K562 (cell line): ENCODE results near the gene ECHDC3. TPM values are rescaled to one million over a fixed set of nuclear protein-coding genes. Genes with fewer than 3 reads are reported as not detected.

ENCODE experiments used
- ATF1 ChIP-seq, 2 experiments: fragments of 450-650 bp in 1 of 2; IDR thresholded peaks; 2 replicates each; pipeline ENCODE4 v1.6.1; 2016; ENCODE audit warnings: missing compliant biosample characterization in 1 of 2, missing genetic modification characterization in 1 of 2
- E2F3 ChIP-seq: fragments of 250-450 bp; sonication (Bioruptor Pico); IDR thresholded peaks from 2 replicates; pipeline ENCODE4 v1.4.0; 2020; ENCODE audit warnings: mild to moderate bottlenecking
- ELF4 ChIP-seq: fragments of 450-650 bp; formaldehyde crosslinking; IDR thresholded peaks from 2 replicates; pipeline ENCODE4 v1.4.0; 2022; ENCODE audit warnings: missing genetic modification characterization
- ERF ChIP-seq: fragments of 450-650 bp; formaldehyde crosslinking; IDR thresholded peaks from 2 replicates; pipeline ENCODE4 v1.4.0; 2020; ENCODE audit warnings: mild to moderate bottlenecking, mixed read lengths
- FOXM1 ChIP-seq, 2 experiments: fragments of 450-650 bp in 1 of 2; sonication (generic) in 1 of 2; formaldehyde crosslinking in 1 of 2; IDR thresholded peaks; 2 replicates each; pipeline versions ENCODE4 v1.6.1 to v1.9.0; 2017 to 2022; ENCODE audit warnings: low read depth in 2 of 2, mild to moderate bottlenecking in 2 of 2, missing genetic modification reagents in 1 of 2, moderate library complexity in 1 of 2
- HCFC1 ChIP-seq: IDR thresholded peaks from 2 replicates; pipeline ENCODE4 v1.6.1; 2012; ENCODE audit warnings: low read depth, low read length, improper control_type of control experiment
- HIVEP1 ChIP-seq: fragments of 250-450 bp; sonication (Bioruptor Pico); IDR thresholded peaks from 2 replicates; pipeline ENCODE4 v1.4.0; 2020; ENCODE audit warnings: mild to moderate bottlenecking
- MECOM ChIP-seq: fragments of 250-450 bp; sonication (Bioruptor Pico); IDR thresholded peaks from 2 replicates; pipeline ENCODE4 v1.8.0; 2022; ENCODE audit warnings: inconsistent platforms
- PML ChIP-seq: IDR thresholded peaks from 2 replicates; pipeline ENCODE4 v1.6.1; 2012; ENCODE audit warnings: low read length, inconsistent platforms
- POLR2A ChIP-seq: fragments of 450-650 bp; conservative IDR thresholded peaks from 2 replicates; pipeline ENCODE4 v1.6.1; 2016
- POLR2B ChIP-seq: fragments of 450-650 bp; IDR thresholded peaks from 2 replicates; pipeline ENCODE4 v1.6.1; 2018; ENCODE audit warnings: low read depth; ENCODE audit not compliant: partially characterized antibody
- ZFX ChIP-seq: sonication (generic); formaldehyde crosslinking; IDR thresholded peaks from 2 replicates; pipeline ENCODE4 v1.8.0; 2022; ENCODE audit warnings: mild to moderate bottlenecking, missing genetic modification reagents, moderate library complexity
- ZNF146 ChIP-seq: IDR thresholded peaks from one replicate; pipeline ENCODE4 v1.6.1; 2018; ENCODE audit warnings: missing compliant biosample characterization; ENCODE audit not compliant: unreplicated experiment
- ZNF175 ChIP-seq: fragments of 200-800 bp; sonication (Bioruptor generic); IDR thresholded peaks from 2 replicates; pipeline ENCODE4 v1.6.1; 2016; ENCODE audit warnings: low read depth, mild to moderate bottlenecking, missing genetic modification characterization, missing compliant biosample characterization
- ZNF212 ChIP-seq: fragments of 450-650 bp; formaldehyde crosslinking; IDR thresholded peaks from 2 replicates; pipeline ENCODE4 v1.4.0; 2020; ENCODE audit warnings: mild to moderate bottlenecking
- polyA plus RNA-seq, 8 experiments: library from polyadenylated mRNA; depleted of rRNA in 4 of 8; stranded (reverse) in 5 of 8; unstranded in 3 of 8; fragments of >200 nt; fragmentation: Nextera tagmentation in 2 of 8; fragmentation: Illumina TruSeq in 1 of 8; extraction: Ambion mirVana in 2 of 8; extraction: Trizol in 1 of 8; gene quantifications; 2 replicates each; pipeline versions ENCODE4 v1.2.1 to v1.2.3, GENCODE V29; 2011 to 2014; ENCODE audit warnings: inconsistent platforms in 1 of 8, missing spikeins in 1 of 8
- total RNA-seq, 7 experiments: library from RNA; depleted of rRNA in 6 of 7; stranded (reverse); fragments of >200 nt in 6 of 7; fragmentation: Illumina TruSeq in 2 of 7; extraction: Trizol in 2 of 7; gene quantifications; 2 replicates each; pipeline versions ENCODE4 v1.2.1 to v1.2.3, GENCODE V29; 2011 to 2021; ENCODE audit warnings: low replicate concordance in 1 of 7
- TF ChIP-seq, protein P1 (sequence below): IDR thresholded peaks from 2 replicates; pipeline ENCODE4 v1.6.1; 2011; ENCODE audit warnings: borderline replicate concordance, low read depth, mild to moderate bottlenecking, moderate library complexity, low read length; ENCODE audit not compliant: insufficient read depth, poor library complexity, severe bottlenecking
- TF ChIP-seq, protein P2 (sequence below), 2 experiments: fragments of 450-650 bp; conservative IDR thresholded peaks; 2 replicates each; pipeline ENCODE4 v1.6.1; 2017; ENCODE audit warnings: mild to moderate bottlenecking in 2 of 2, moderate library complexity in 2 of 2
- TF ChIP-seq, protein P3 (sequence below): sonication (generic); formaldehyde crosslinking; IDR thresholded peaks from 2 replicates; pipeline ENCODE4 v1.8.1; 2023; ENCODE audit warnings: mild to moderate bottlenecking, missing genetic modification reagents, moderate library complexity
- TF ChIP-seq, protein P4 (sequence below): fragments of 450-650 bp; IDR thresholded peaks from 2 replicates; pipeline ENCODE4 v1.6.1; 2017; ENCODE audit warnings: antibody characterized with exemption, mild to moderate bottlenecking

ECHDC3 gene
- total and polyA plus RNA-seq, 9 of the 15 experiments (the other 6 are each of a cell fraction or from before 2014, with no cell fraction given): 0.53 to 21.9 (median 15.7) TPM

DNA sequence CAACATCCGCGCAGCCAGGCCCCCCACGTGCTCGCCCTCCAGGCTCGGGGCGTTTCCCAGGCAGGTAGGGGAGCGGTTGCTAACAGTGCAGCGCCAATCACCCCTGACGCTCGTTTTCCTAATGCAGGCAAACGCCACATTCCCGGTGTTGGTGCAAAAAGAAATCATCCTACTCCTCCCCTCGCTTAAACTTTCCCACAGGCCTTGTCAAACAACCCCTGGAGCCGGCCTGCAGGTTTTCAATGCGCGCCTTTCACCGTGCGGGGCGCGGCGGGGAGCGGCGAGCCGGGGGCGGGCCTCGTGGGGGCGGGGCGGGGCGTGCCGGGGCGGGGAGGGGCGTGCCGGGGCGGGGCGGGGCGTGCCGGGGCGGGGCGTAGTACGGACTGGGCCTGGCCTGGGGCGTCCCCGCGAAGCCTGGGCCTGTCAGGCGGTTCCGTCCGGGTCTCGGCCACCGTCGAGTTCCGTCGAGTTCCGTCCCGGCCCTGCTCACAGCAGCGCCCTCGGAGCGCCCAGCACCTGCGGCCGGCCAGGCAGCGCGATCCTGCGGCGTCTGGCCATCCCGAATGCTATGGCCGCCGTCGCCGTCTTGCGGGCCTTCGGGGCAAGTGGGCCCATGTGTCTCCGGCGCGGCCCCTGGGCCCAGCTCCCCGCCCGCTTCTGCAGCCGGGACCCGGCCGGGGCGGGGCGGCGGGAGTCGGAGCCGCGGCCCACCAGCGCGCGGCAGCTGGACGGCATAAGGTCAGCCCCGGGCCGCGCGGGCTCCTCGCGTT lies at the start of gene ECHDC3 (continued):
- TF ChIP-seq POLR2B (peak; percentile 43), HIVEP1 (CRISPR knock-in tag) (no peak), ATF1 (CRISPR knock-in tag; IDR thresholded peaks at IDR 0.05) (no peak), ATF1 (tag; IDR thresholded peaks at IDR 0.05) (0 out of 2 replicates have a peak, but pooled peaks have one; percentile 25), POLR2A (peak; percentile 73), ZNF146 (CRISPR knock-in tag) (no peak), ELF4 (CRISPR knock-in tag) (no peak), MECOM (CRISPR knock-in tag) (no peak), PML (no peak), ZNF212 (CRISPR knock-in tag) (no peak), ERF (peak; percentile 80; the same call in 1 of the 2 replicates), E2F3 (CRISPR knock-in tag) (peak; percentile 85), ZNF175 (0 out of 2 replicates have a peak, but pooled peaks have one; percentile 34), HCFC1 (peak; percentile 12; the same call in 1 of the 2 replicates), FOXM1 (IDR thresholded peaks at IDR 0.05; ENCODE audit: low read depth) (no peak), FOXM1 (CRISPR knock-in tag; IDR thresholded peaks at IDR 0.05; ENCODE audit: low read depth) (peak; percentile 69; the same call in 1 of the 2 replicates), ZFX (CRISPR knock-in tag) (peak; percentile 96)
- TF ChIP-seq, protein P1, sequence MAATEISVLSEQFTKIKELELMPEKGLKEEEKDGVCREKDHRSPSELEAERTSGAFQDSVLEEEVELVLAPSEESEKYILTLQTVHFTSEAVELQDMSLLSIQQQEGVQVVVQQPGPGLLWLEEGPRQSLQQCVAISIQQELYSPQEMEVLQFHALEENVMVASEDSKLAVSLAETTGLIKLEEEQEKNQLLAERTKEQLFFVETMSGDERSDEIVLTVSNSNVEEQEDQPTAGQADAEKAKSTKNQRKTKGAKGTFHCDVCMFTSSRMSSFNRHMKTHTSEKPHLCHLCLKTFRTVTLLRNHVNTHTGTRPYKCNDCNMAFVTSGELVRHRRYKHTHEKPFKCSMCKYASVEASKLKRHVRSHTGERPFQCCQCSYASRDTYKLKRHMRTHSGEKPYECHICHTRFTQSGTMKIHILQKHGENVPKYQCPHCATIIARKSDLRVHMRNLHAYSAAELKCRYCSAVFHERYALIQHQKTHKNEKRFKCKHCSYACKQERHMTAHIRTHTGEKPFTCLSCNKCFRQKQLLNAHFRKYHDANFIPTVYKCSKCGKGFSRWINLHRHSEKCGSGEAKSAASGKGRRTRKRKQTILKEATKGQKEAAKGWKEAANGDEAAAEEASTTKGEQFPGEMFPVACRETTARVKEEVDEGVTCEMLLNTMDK: peak; percentile 12
- TF ChIP-seq, protein P2, sequence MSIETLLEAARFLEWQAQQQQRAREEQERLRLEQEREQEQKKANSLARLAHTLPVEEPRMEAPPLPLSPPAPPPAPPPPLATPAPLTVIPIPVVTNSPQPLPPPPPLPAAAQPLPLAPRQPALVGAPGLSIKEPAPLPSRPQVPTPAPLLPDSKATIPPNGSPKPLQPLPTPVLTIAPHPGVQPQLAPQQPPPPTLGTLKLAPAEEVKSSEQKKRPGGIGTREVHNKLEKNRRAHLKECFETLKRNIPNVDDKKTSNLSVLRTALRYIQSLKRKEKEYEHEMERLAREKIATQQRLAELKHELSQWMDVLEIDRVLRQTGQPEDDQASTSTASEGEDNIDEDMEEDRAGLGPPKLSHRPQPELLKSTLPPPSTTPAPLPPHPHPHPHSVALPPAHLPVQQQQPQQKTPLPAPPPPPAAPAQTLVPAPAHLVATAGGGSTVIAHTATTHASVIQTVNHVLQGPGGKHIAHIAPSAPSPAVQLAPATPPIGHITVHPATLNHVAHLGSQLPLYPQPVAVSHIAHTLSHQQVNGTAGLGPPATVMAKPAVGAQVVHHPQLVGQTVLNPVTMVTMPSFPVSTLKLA (conservative IDR thresholded peaks at IDR 0.05): peak; percentile 27 to 66; a peak in 2 of 4 replicates
- TF ChIP-seq, protein P3, sequence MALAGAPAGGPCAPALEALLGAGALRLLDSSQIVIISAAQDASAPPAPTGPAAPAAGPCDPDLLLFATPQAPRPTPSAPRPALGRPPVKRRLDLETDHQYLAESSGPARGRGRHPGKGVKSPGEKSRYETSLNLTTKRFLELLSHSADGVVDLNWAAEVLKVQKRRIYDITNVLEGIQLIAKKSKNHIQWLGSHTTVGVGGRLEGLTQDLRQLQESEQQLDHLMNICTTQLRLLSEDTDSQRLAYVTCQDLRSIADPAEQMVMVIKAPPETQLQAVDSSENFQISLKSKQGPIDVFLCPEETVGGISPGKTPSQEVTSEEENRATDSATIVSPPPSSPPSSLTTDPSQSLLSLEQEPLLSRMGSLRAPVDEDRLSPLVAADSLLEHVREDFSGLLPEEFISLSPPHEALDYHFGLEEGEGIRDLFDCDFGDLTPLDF (CRISPR knock-in tag): peak; percentile 87
- TF ChIP-seq, protein P4, sequence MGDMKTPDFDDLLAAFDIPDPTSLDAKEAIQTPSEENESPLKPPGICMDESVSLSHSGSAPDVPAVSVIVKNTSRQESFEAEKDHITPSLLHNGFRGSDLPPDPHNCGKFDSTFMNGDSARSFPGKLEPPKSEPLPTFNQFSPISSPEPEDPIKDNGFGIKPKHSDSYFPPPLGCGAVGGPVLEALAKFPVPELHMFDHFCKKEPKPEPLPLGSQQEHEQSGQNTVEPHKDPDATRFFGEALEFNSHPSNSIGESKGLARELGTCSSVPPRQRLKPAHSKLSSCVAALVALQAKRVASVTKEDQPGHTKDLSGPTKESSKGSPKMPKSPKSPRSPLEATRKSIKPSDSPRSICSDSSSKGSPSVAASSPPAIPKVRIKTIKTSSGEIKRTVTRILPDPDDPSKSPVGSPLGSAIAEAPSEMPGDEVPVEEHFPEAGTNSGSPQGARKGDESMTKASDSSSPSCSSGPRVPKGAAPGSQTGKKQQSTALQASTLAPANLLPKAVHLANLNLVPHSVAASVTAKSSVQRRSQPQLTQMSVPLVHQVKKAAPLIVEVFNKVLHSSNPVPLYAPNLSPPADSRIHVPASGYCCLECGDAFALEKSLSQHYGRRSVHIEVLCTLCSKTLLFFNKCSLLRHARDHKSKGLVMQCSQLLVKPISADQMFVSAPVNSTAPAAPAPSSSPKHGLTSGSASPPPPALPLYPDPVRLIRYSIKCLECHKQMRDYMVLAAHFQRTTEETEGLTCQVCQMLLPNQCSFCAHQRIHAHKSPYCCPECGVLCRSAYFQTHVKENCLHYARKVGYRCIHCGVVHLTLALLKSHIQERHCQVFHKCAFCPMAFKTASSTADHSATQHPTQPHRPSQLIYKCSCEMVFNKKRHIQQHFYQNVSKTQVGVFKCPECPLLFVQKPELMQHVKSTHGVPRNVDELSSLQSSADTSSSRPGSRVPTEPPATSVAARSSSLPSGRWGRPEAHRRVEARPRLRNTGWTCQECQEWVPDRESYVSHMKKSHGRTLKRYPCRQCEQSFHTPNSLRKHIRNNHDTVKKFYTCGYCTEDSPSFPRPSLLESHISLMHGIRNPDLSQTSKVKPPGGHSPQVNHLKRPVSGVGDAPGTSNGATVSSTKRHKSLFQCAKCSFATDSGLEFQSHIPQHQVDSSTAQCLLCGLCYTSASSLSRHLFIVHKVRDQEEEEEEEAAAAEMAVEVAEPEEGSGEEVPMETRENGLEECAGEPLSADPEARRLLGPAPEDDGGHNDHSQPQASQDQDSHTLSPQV: peak; percentile 89
